Measurements from ENCODE around the gene RIMS4. TPM values are rescaled to one million over a fixed set of nuclear protein-coding genes. Genes with fewer than 3 reads are reported as not detected.

The RIMS4 gene
- total RNA-seq, 1 experiment from 2014 or later = 16.3 TPM

GRCh38 chr20:44734938-44735337 lies 75.4 kb downstream of the RIMS4 start:
- H3K27ac ChIP-seq (ENCODE audit: insufficient read length, low read depth, low read length) = no peak overlapping the region
- WGBS (ENCODE audit: extremely low coverage, insufficient read length, low lambda C conversion rate) = no CpG with 5 or more reads among the region's 3 CpGs
- no peak for DNase-seq
- Mint-ChIP-seq H3K4me1 (peaks cover 19 to 26% of the 10 kb centered on the region in 2 experiments), H3K9me3 (no peaks in the 10 kb centered on the region; a peak in 1 of 5 replicates), H3K4me3 (no peak overlapping the region), H3K27ac (no peak overlapping the region), H3K36me3 (ENCODE audit: insufficient read depth in 1 of 3, low read depth in 3 of 3) (peaks cover 2 to 4% (median 2%) of the 10 kb centered on the region in 3 experiments; a peak in 2 of 7 replicates), H3K27me3 (ENCODE audit: low read depth) (no peaks in the 10 kb centered on the region; the same call in 1 of the 2 replicates)
- H2BK5ac ChIP-seq (ENCODE audit: insufficient read length, low read length) = no peak overlapping the region
- no peak overlapping the region for H3T11ph ChIP-seq (ENCODE audit: low read length)
- no peak overlapping the region for H4K91ac ChIP-seq (ENCODE audit: insufficient read length, low read depth, low read length)
- no peak overlapping the region for H4K8ac ChIP-seq (replicated peaks; ENCODE audit: insufficient read length, low read depth, low read length)
- no peak overlapping the region for H4K5ac ChIP-seq (ENCODE audit: insufficient read length, low read depth, low read length)
- H4K20me1 ChIP-seq (ENCODE audit: control insufficient read depth, insufficient read depth, insufficient read length) = no peaks in the 10 kb centered on the region
- no peak overlapping the region for H3K9ac ChIP-seq (ENCODE audit: extremely low read depth, insufficient read length, low read length)
- peak; percentile 42 for TF ChIP-seq CTCF (conservative IDR thresholded peaks at IDR 0.05)
- H2BK20ac ChIP-seq (ENCODE audit: low read depth, low read length, poor library complexity, severe bottlenecking) = no peak overlapping the region
- no peak overlapping the region for H2BK120ac ChIP-seq (ENCODE audit: low read depth, low read length, poor library complexity, severe bottlenecking)
- H3K14ac ChIP-seq (ENCODE audit: insufficient read depth, low read length) = no peak overlapping the region
- H3K27me3 ChIP-seq (ENCODE audit: insufficient read depth, low read length) = no peaks in the 10 kb centered on the region
- no peak overlapping the region for H3K56ac ChIP-seq (ENCODE audit: insufficient read length, low read depth, low read length)
- H3K79me1 ChIP-seq (ENCODE audit: insufficient read depth, low read depth, low read length, poor library complexity, severe bottlenecking) = no peaks in the 10 kb centered on the region
- no peaks in the 10 kb centered on the region for H3K23me2 ChIP-seq (ENCODE audit: insufficient read length, low read depth, low read length, poor library complexity, severe bottlenecking)
- no peak overlapping the region for H3K18ac ChIP-seq (ENCODE audit: insufficient read length, low read depth, low read length)
- H3K9me3 ChIP-seq (ENCODE audit: control insufficient read depth, low read depth, low read length) = no peaks in the 10 kb centered on the region
- H2BK15ac ChIP-seq (ENCODE audit: low read depth, low read length) = no peak overlapping the region
- H3K23ac ChIP-seq (ENCODE audit: insufficient read length, low read depth, low read length) = no peak overlapping the region
- no peak overlapping the region for H3K4ac ChIP-seq (ENCODE audit: low read depth, low read length)
- H2BK12ac ChIP-seq (ENCODE audit: insufficient read length, low read depth, low read length) = no peak overlapping the region
- H3K4me2 ChIP-seq (ENCODE audit: insufficient read depth, insufficient read length, low read length) = no peak overlapping the region
- no peak overlapping the region for H2AK5ac ChIP-seq (ENCODE audit: insufficient read length, low read length)
- no peaks in the 10 kb centered on the region for H3K79me2 ChIP-seq (ENCODE audit: insufficient read depth, low read length)
- H3K4me1 ChIP-seq (ENCODE audit: insufficient read depth, low read length) = no peaks in the 10 kb centered on the region
- H2AFZ ChIP-seq (ENCODE audit: low read length) = no peak overlapping the region

All from H9 (cell line).